ENCODE data around the gene TMEM200A. TPM values are rescaled to one million over a fixed set of nuclear protein-coding genes. Genes with fewer than 3 reads are reported as not detected.

The TMEM200A gene
- total RNA-seq, 1 experiment from 2014 or later: 22.9 TPM

DNA sequence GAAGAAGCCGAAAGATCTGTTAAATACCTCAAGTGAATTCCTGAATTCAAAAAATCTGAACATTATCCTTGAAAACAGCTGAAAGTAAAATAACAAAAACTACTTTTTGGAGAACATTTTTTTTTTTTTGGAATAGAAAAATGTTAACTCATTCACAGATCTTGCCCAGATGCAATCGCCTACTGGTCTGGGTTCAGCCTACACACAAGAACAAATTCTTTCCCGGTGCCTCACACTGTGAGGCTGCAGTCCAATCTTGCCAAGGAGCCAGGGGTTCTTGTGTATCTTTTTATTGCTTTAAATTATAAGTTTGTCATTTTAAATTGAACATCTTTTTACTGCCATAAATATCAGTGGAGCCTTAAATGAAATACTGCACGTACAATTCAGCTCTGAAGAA, 41.2 kb upstream of the TMEM200A start:
- ChIA-PET POLR2A (no interaction called here), CTCF (interaction anchor here (2.4 kb wide), 1 partner anchor 373 kb away, joined by 15 read pairs; no protein-coding TSS in a partner anchor), RAD21 (ENCODE audit: low non-redundant PET in 1 of 2, low total read pairs in 2 of 2, uncharacterized antibody in 2 of 2, unreplicated experiment in 2 of 2) (no interaction called here)
- Histone ChIP-seq H3K36me3 (ENCODE audit: control insufficient read depth in 1 of 2, insufficient read depth in 2 of 2, low read length in 2 of 2) (no peaks in the 10 kb centered on the region), H3K27me3 (ENCODE audit: insufficient read depth, low read length) (no peaks in the 10 kb centered on the region), H3K9me3 (ENCODE audit: control insufficient read depth in 1 of 2, insufficient read depth in 1 of 2, low read depth in 1 of 2, low read length in 2 of 2) (no peaks in the 10 kb centered on the region), H3K79me2 (ENCODE audit: insufficient read depth, low read length) (no peaks in the 10 kb centered on the region), H3K9ac (ENCODE audit: low read length) (no peak overlapping the region), H3K9me2 (ENCODE audit: insufficient read depth) (no peaks in the 10 kb centered on the region), H3K4me1 (ENCODE audit: control insufficient read depth in 1 of 2, insufficient read depth in 2 of 2, low read length in 2 of 2) (no peaks in the 10 kb centered on the region; a peak in 1 of 4 replicates), H3K4me2 (ENCODE audit: low read length) (no peak overlapping the region), H3K27ac (ENCODE audit: low read depth, low read length) (no peak overlapping the region), H4K20me1 (ENCODE audit: insufficient read depth) (no peaks in the 10 kb centered on the region), H3K4me3 (replicated peaks in 1 of 2; ENCODE audit: low read depth in 1 of 2, low read length in 2 of 2) (no peak overlapping the region), H2AFZ (ENCODE audit: low read depth, low read length, poor library complexity, severe bottlenecking) (no peak overlapping the region)
- DNase-seq (ENCODE audit: low read depth, low spot score) (no peak), ATAC-seq (no peak)
- intact Hi-C loops (cut with micrococcal nuclease): loop anchor here (5.0 kb wide), 3 partner anchors 353 to 518 kb away; no protein-coding TSS in a partner anchor
- BruUV-seq (replicated peaks): no TSS peak
- TF ChIP-seq SIN3A (IDR thresholded peaks at IDR 0.05; ENCODE audit: low read depth) (no peak), ELF1 (IDR thresholded peaks at IDR 0.05; ENCODE audit: borderline replicate concordance, low read depth) (no peak), RAD21 (IDR thresholded peaks at IDR 0.05; ENCODE audit: low read depth) (no peak), ZNF274 (IDR thresholded peaks at IDR 0.05; ENCODE audit: low read depth, low read length) (no peak), POLR2AphosphoS5 (IDR thresholded peaks at IDR 0.05; ENCODE audit: low read depth, low read length) (no peak), EZH2 (IDR thresholded peaks at IDR 0.05) (no peak), EZH2phosphoT487 (IDR thresholded peaks at IDR 0.05; ENCODE audit: borderline replicate concordance) (no peak), YY1 (IDR thresholded peaks at IDR 0.05; ENCODE audit: extremely low read depth, insufficient replicate concordance, low read depth, low read length) (no peak), JUND (IDR thresholded peaks at IDR 0.05) (no peak)
- TF ChIP-seq, protein P1, sequence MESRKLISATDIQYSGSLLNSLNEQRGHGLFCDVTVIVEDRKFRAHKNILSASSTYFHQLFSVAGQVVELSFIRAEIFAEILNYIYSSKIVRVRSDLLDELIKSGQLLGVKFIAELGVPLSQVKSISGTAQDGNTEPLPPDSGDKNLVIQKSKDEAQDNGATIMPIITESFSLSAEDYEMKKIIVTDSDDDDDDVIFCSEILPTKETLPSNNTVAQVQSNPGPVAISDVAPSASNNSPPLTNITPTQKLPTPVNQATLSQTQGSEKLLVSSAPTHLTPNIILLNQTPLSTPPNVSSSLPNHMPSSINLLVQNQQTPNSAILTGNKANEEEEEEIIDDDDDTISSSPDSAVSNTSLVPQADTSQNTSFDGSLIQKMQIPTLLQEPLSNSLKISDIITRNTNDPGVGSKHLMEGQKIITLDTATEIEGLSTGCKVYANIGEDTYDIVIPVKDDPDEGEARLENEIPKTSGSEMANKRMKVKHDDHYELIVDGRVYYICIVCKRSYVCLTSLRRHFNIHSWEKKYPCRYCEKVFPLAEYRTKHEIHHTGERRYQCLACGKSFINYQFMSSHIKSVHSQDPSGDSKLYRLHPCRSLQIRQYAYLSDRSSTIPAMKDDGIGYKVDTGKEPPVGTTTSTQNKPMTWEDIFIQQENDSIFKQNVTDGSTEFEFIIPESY (IDR thresholded peaks at IDR 0.05; ENCODE audit: extremely low read depth, insufficient replicate concordance, low read length): no peak
